Esophagus squamous epithelium (tissue), 4 donors: ENCODE data around the gene RAD9A.

Experiments
- CTCF ChIP-seq, 6 experiments: fragments of 450-650 bp in 4 of 6; fragments of 200-600 bp in 2 of 6; sonication (generic) in 2 of 6; IDR thresholded peaks; one replicate each; pipeline ENCODE4 v1.5.1; 2016 to 2019; ENCODE audit warnings: antibody characterized with exemption in 6 of 6, mild to moderate bottlenecking in 4 of 6, moderate library complexity in 4 of 6
- POLR2A ChIP-seq, 4 donors: fragments of 450-650 bp; IDR thresholded peaks; one replicate each; pipeline ENCODE4 v1.6.1; 2017; ENCODE audit warnings: antibody characterized with exemption in 4 of 4, mild to moderate bottlenecking in 4 of 4, moderate library complexity in 3 of 4

DNA sequence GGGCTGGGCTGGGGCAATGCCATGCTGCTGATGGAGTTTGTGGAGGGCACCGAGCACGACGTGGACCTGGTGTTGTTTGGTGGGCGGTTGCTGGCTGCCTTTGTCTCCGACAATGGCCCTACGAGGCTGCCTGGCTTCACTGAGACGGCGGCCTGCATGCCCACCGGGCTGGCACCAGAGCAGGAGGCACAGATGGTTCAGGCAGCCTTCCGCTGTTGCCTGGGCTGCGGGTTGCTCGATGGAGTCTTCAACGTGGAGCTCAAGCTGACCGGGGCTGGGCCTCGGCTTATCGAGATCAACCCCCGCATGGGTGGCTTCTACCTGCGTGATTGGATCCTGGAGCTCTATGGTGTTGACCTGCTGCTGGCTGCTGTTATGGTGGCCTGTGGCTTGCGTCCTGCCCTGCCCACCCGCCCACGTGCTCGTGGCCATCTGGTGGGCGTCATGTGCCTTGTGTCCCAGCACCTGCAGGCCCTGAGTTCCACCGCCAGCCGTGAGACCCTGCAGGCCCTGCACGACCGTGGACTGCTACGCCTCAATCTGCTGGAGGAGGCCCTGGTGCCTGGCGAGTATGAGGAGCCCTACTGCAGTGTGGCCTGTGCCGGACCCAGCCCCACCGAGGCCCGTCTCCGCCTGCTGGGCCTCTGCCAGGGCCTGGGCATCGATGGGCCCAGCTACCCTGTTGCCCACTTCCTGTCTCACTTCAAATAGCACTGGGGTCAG is 32.3 kb downstream of the RAD9A start:
- TF ChIP-seq CTCF (IDR thresholded peaks at IDR 0.05) (no peak), POLR2A (IDR thresholded peaks at IDR 0.05) (no peak)
